GM12878 (cell line): ENCODE data around the gene PAX5. TPM values are rescaled to one million over a fixed set of nuclear protein-coding genes. Genes with fewer than 3 reads are reported as not detected.
A peak's percentile ranks its signal among the peaks of the same experiment; 100 is the strongest.

ENCODE experiments used
- ATAC-seq: fragments of 200-7000 bp; cut with Tn5 transposase; 3 replicates; pipeline ENCODE4 v1.9.1; 2020; ENCODE audit warnings: mild to moderate bottlenecking, moderate library complexity
- BruUV-seq: library from RNA; stranded (reverse); fragments of 400-500 nt; replicated peaks from 2 replicates; lab custom pipeline; 2021; lab: Mats Ljungman, UMichigan
- CTCF ChIA-PET: fragments of 300-600 bp; sonication (Branson Sonifier 250); formaldehyde crosslinking; extraction: SDS; loops from one replicate; lab custom pipeline; 2021; ENCODE audit warnings: inconsistent platforms; lab: Yijun Ruan, JAX
- POLR2A ChIA-PET: fragments of 350-600 bp; formaldehyde crosslinking; extraction: SDS; loops from one replicate; lab custom pipeline; 2021; ENCODE audit warnings: inconsistent platforms; lab: Charles Lee
- RAD21 ChIA-PET: fragments of 300-600 bp; sonication (Branson Sonifier 250); formaldehyde crosslinking; loops from one replicate; lab custom pipeline; 2023; ENCODE audit warnings: antibody characterized with exemption; ENCODE audit not compliant: unreplicated experiment; lab: Charles Lee
- SMC1A ChIA-PET: fragments of 300-600 bp; sonication (Branson Sonifier 250); formaldehyde crosslinking; loops from one replicate; lab custom pipeline; 2023; ENCODE audit not compliant: unreplicated experiment, uncharacterized antibody; lab: Charles Lee
- DNase-seq: peaks from one replicate; pipeline ENCODE4 v3.0.0-alpha.2; 2011; ENCODE audit warnings: low read depth, low spot score
- FAIRE-seq: peaks from 3 replicates; lab custom pipeline; 2011; peaks lifted over from hg19 to GRCh38; lab: Jason Lieb, UNC
- H2AFZ ChIP-seq: 2 replicates; pipeline ENCODE4 v1.6.0; 2011; ENCODE audit warnings: low read depth, low read length, control low read depth; ENCODE audit not compliant: control insufficient read depth
- H3K27ac ChIP-seq: 2 replicates; pipeline ENCODE4 v1.5.1; 2011; ENCODE audit warnings: control low read depth; ENCODE audit not compliant: control insufficient read depth, insufficient read depth
- H3K27me3 ChIP-seq, 2 experiments: replicated peaks in 1 of 2; 2 replicates each; pipeline versions ENCODE4 v1.6.0 to v1.6.1; 2011; ENCODE audit warnings: low read length in 1 of 2; ENCODE audit not compliant: control insufficient read depth in 2 of 2, insufficient read depth in 2 of 2
- H3K36me3 ChIP-seq, 2 experiments: 2 replicates each; pipeline ENCODE4 v1.5.1; 2011; ENCODE audit warnings: low read length in 1 of 2; ENCODE audit not compliant: control insufficient read depth in 2 of 2, insufficient read depth in 2 of 2
- H3K4me1 ChIP-seq: 2 replicates; pipeline ENCODE4 v1.6.1; 2011; ENCODE audit warnings: mild to moderate bottlenecking, low read length, moderate library complexity, mixed read lengths; ENCODE audit not compliant: control insufficient read depth, insufficient read depth
- H3K4me2 ChIP-seq: 2 replicates; pipeline ENCODE4 v1.6.0; 2011; ENCODE audit warnings: control low read depth; ENCODE audit not compliant: control insufficient read depth, insufficient read depth
- H3K4me3 ChIP-seq: fragments of 200-600 bp; sonication (generic); 2 replicates; pipeline ENCODE4 v1.5.1; 2016
- H3K79me2 ChIP-seq: 2 replicates; pipeline ENCODE4 v1.6.0; 2011; ENCODE audit warnings: low read length; ENCODE audit not compliant: control insufficient read depth, insufficient read depth
- H3K9ac ChIP-seq: 2 replicates; pipeline ENCODE4 v1.8.0; 2011; ENCODE audit warnings: low read length, control low read depth, mixed read lengths; ENCODE audit not compliant: control insufficient read depth, insufficient read depth
- H3K9me3 ChIP-seq: replicated peaks from 3 replicates; pipeline ENCODE4 v1.5.1; 2011; ENCODE audit warnings: mild to moderate bottlenecking, low read length; ENCODE audit not compliant: control insufficient read depth, insufficient read depth
- H4K20me1 ChIP-seq: 2 replicates; pipeline ENCODE4 v1.6.0; 2011; ENCODE audit not compliant: control insufficient read depth, insufficient read depth
- BCLAF1 ChIP-seq: fragments of 450-650 bp; IDR thresholded peaks from 2 replicates; pipeline ENCODE4 v1.6.1; 2017; ENCODE audit warnings: antibody characterized with exemption, mild to moderate bottlenecking, moderate library complexity
- CHD2 ChIP-seq: IDR thresholded peaks from 2 replicates; pipeline ENCODE4 v1.6.1; 2011; ENCODE audit warnings: low read depth, low read length, improper control_type of control experiment, borderline replicate concordance
- E4F1 ChIP-seq: fragments of 450-650 bp; IDR thresholded peaks from 2 replicates; pipeline ENCODE4 v1.6.1; 2018; ENCODE audit warnings: borderline replicate concordance, mild to moderate bottlenecking; ENCODE audit not compliant: partially characterized antibody
- NR2C2 ChIP-seq: IDR thresholded peaks from 2 replicates; pipeline ENCODE4 v1.6.1; 2011; ENCODE audit warnings: borderline replicate concordance, low read depth; ENCODE audit not compliant: control insufficient read depth, insufficient read length
- PBX3 ChIP-seq: IDR thresholded peaks from 2 replicates; pipeline ENCODE4 v1.6.1; 2011; ENCODE audit warnings: mild to moderate bottlenecking, low read depth, low read length, moderate library complexity; ENCODE audit not compliant: insufficient replicate concordance
- RAD51 ChIP-seq: fragments of 450-650 bp; IDR thresholded peaks from 2 replicates; pipeline ENCODE4 v1.6.1; 2016; ENCODE audit warnings: moderate library complexity, mild to moderate bottlenecking, inconsistent platforms
- RELA ChIP-seq: fragments of 450-650 bp; IDR thresholded peaks from 2 replicates; pipeline ENCODE4 v1.8.0; 2014; ENCODE audit warnings: borderline replicate concordance; ENCODE audit not compliant: partially characterized antibody
- REST ChIP-seq: IDR thresholded peaks from 2 replicates; pipeline ENCODE4 v1.6.1; 2012; ENCODE audit warnings: mild to moderate bottlenecking, low read depth, low read length
- SIN3A ChIP-seq: IDR thresholded peaks from 2 replicates; pipeline ENCODE4 v1.6.1; 2012; ENCODE audit warnings: low read depth, low read length, improper control_type of control experiment
- TCF12 ChIP-seq: IDR thresholded peaks from 2 replicates; pipeline ENCODE4 v1.6.1; 2011; ENCODE audit warnings: low read depth, mild to moderate bottlenecking, low read length
- ZNF24 ChIP-seq: fragments of 450-650 bp; IDR thresholded peaks from 2 replicates; pipeline ENCODE4 v1.6.1; 2017; ENCODE audit warnings: antibody characterized with exemption, mild to moderate bottlenecking
- ZZZ3 ChIP-seq: IDR thresholded peaks from 2 replicates; pipeline ENCODE4 v1.6.1; 2011; ENCODE audit warnings: low read depth; ENCODE audit not compliant: control insufficient read depth, insufficient read length
- WGBS: methylation state at CpG from one replicate; pipeline ENCODE4 v1.1.6; 2016; ENCODE audit warnings: low lambda C conversion rate; ENCODE audit not compliant: insufficient replicate concordance, insufficient coverage; ENCODE audit errors: missing lambda C conversion rate; 5-methylcytosine and 5-hydroxymethylcytosine counted together
- in situ Hi-C: fragments of 300-500 bp; cut with MboI; formaldehyde crosslinking; loops from 9 replicates; pipeline ENCODE4 v1.14.3; 2018; ENCODE audit warnings: mixed read lengths
- intact Hi-C: fragments of 100-400 bp; cut with micrococcal nuclease; formaldehyde crosslinking; loops from one replicate; pipeline ENCODE4 v1.14.2; 2022; ENCODE audit not compliant: unreplicated experiment
- polyA plus RNA-seq, 11 experiments: library from polyadenylated mRNA; depleted of rRNA in 4 of 11; unstranded in 6 of 11; stranded (reverse) in 5 of 11; fragments of >200 nt; fragmentation: Nextera tagmentation in 4 of 11; fragmentation: Illumina TruSeq in 1 of 11; extraction: Ambion mirVana in 4 of 11; extraction: Trizol in 1 of 11; gene quantifications; 1 replicate in 1 of 11; 2 replicates in 10 of 11; pipeline versions ENCODE4 v1.2.1 to v1.2.3, GENCODE V29; 2011 to 2016; ENCODE audit warnings: inconsistent platforms in 2 of 11, missing spikeins in 2 of 11, low read depth in 1 of 11
- total RNA-seq, 4 experiments: library from RNA; depleted of rRNA in 3 of 4; stranded (reverse); fragments of >200 nt in 3 of 4; fragmentation: Illumina TruSeq in 1 of 4; extraction: Trizol in 1 of 4; gene quantifications; 2 replicates each; pipeline versions ENCODE4 v1.2.1 to v1.2.3, GENCODE V29; 2013 to 2021

The PAX5 gene
- total and polyA plus RNA-seq, 10 of the 15 experiments (the other 5 are each of a cell fraction or from before 2014, with no cell fraction given), result 2.2 to 123 (median 31.9) TPM

- TF ChIP-seq CHD2, result no peak
- TF ChIP-seq ZZZ3, result no peak
- TF ChIP-seq RAD51, result no peak
- no peak for TF ChIP-seq SIN3A
- TF ChIP-seq BCLAF1, result no peak
- TF ChIP-seq, all 136 proteins: peak for 5
These were observed 46.2 kb downstream of the PAX5 start (continued) for GRCh38 chr9:36987891-36988290.

GRCh38 chr9:36987409-36987808 is 46.7 kb downstream of the PAX5 start:
- no TSS peak for BruUV-seq
- RAD21 ChIA-PET, result no interaction called here
- H3K79me2 ChIP-seq, result peaks cover 75% of the 10 kb centered on the region
- WGBS, result 79% methylated on average over 10 of the region's 10 CpGs
- peak overlapping the region; percentile 54; the same call in 1 of the 2 replicates for H3K27ac ChIP-seq
- H3K4me1 ChIP-seq, result peaks cover 28% of the 10 kb centered on the region
- intact Hi-C loops (no loop called here), in situ Hi-C loops (no loop called here)
- FAIRE-seq (no peak), DNase-seq (no peak), ATAC-seq (no peak)
- SMC1A ChIA-PET, result interaction anchor here (1.5 to 1.9 kb wide), 3 partner anchors 10 to 115 kb away, joined by 3 to 4 read pairs (median 3); no protein-coding TSS in a partner anchor
- peaks cover 7% of the 10 kb centered on the region; the same call in 2 of the 3 replicates for H3K9me3 ChIP-seq
- CTCF ChIA-PET, result interaction anchor here (1.0 kb wide), 1 partner anchor 33 kb away, joined by 3 read pairs; no protein-coding TSS in a partner anchor
- H4K20me1 ChIP-seq, result no peaks in the 10 kb centered on the region
- H3K9ac ChIP-seq, result no peak overlapping the region
- POLR2A ChIA-PET, result no interaction called here
- peaks cover 31 to 41% of the 10 kb centered on the region in 2 experiments; a peak in 3 of 4 replicates for H3K36me3 ChIP-seq
- no peaks in the 10 kb centered on the region for H3K27me3 ChIP-seq
- H3K4me3 ChIP-seq, result no peak overlapping the region
- no peak overlapping the region for H2AFZ ChIP-seq
- no peak overlapping the region for H3K4me2 ChIP-seq
- TF ChIP-seq TCF12 (no peak), NR2C2 (no peak), RAD51 (no peak), ZNF24 (no peak), REST (no peak), E4F1 (no peak), PBX3 (no peak), RELA (no peak)
